ENCODE data around the gene FGF18.
"Not testable (repeated sequence)": the region's sequence is repeated elsewhere in the genome, so short reads cannot be mapped to it uniquely, and the experiment has no call there.

Gene FGF18

GRCh38 chr5:171418982-171419687 is at the start of gene FGF18:
Gene FGF18 (plus strand): TSS chr5:171419647. CDS start chr5:171420200, 553 bp downstream.
- in situ Hi-C loops (cut with MboI; ENCODE audit: low sequenced_read_pairs) = loop anchor here (25.0 kb wide), 1 partner anchor 493 kb away; no protein-coding TSS in a partner anchor

- in situ Hi-C loops (cut with MboI; ENCODE audit: low sequenced_read_pairs) = no loop called here
These were observed 49.5 kb upstream of the FGF18 start for GRCh38 chr5:171369898-171370297.

GRCh38 chr5:171370881-171371280 is 48.6 kb upstream of the FGF18 start:
- in situ Hi-C loops (cut with MboI; ENCODE audit: low sequenced_read_pairs) = not testable (repeated sequence)

- in situ Hi-C loops (cut with MboI; ENCODE audit: low sequenced_read_pairs) = no loop called here
These were observed 48.1 kb upstream of the FGF18 start for GRCh38 chr5:171371326-171371725.

- in situ Hi-C loops (cut with MboI; ENCODE audit: low sequenced_read_pairs) = no loop called here
These were observed 39.5 kb upstream of the FGF18 start for GRCh38 chr5:171379961-171380360.

- in situ Hi-C loops (cut with MboI; ENCODE audit: low sequenced_read_pairs) = not testable (repeated sequence)
These were observed 35.0 kb upstream of the FGF18 start for GRCh38 chr5:171384416-171384815.

- in situ Hi-C loops (cut with MboI; ENCODE audit: low sequenced_read_pairs) = not testable (repeated sequence)
These were observed 34.4 kb upstream of the FGF18 start for GRCh38 chr5:171384999-171385398.

- in situ Hi-C loops (cut with MboI; ENCODE audit: low sequenced_read_pairs) = no loop called here
These were observed 33.3 kb upstream of the FGF18 start for GRCh38 chr5:171386006-171386671.

GRCh38 chr5:171386861-171387344 is 32.5 kb upstream of the FGF18 start:
- in situ Hi-C loops (cut with MboI; ENCODE audit: low sequenced_read_pairs) = no loop called here

GRCh38 chr5:171387345-171387969 is 32.0 kb upstream of the FGF18 start, which contains the start of gene NPM1:
Gene NPM1 (plus strand): TSS chr5:171387849. CDS start chr5:171387949, 100 bp downstream.
- in situ Hi-C loops (cut with MboI; ENCODE audit: low sequenced_read_pairs) = no loop called here

- in situ Hi-C loops (cut with MboI; ENCODE audit: low sequenced_read_pairs) = no loop called here
These were observed 31.3 kb upstream of the FGF18 start for GRCh38 chr5:171387970-171388815.

GRCh38 chr5:171388816-171389168 is 30.7 kb upstream of the FGF18 start:
- in situ Hi-C loops (cut with MboI; ENCODE audit: low sequenced_read_pairs) = no loop called here

- in situ Hi-C loops (cut with MboI; ENCODE audit: low sequenced_read_pairs) = no loop called here
These were observed 28.4 kb upstream of the FGF18 start for GRCh38 chr5:171390883-171391677.

- in situ Hi-C loops (cut with MboI; ENCODE audit: low sequenced_read_pairs) = no loop called here
These were observed 27.4 kb upstream of the FGF18 start for GRCh38 chr5:171391996-171392577.

- in situ Hi-C loops (cut with MboI; ENCODE audit: low sequenced_read_pairs) = no loop called here
These were observed 26.8 kb upstream of the FGF18 start for GRCh38 chr5:171392585-171393159.

GRCh38 chr5:171395042-171395441 is 24.4 kb upstream of the FGF18 start:
- in situ Hi-C loops (cut with MboI; ENCODE audit: low sequenced_read_pairs) = no loop called here

- in situ Hi-C loops (cut with MboI; ENCODE audit: low sequenced_read_pairs) = not testable (repeated sequence)
These were observed 22.9 kb upstream of the FGF18 start for GRCh38 chr5:171396583-171396982.

GRCh38 chr5:171397190-171397589 is 22.3 kb upstream of the FGF18 start:
- in situ Hi-C loops (cut with MboI; ENCODE audit: low sequenced_read_pairs) = no loop called here

- in situ Hi-C loops (cut with MboI; ENCODE audit: low sequenced_read_pairs) = no loop called here
These were observed 21.8 kb upstream of the FGF18 start for GRCh38 chr5:171397599-171397998.
